GM19035 (cell line): ENCODE data around the gene TXNRD1.

Source experiments
- ATAC-seq: cut with Tn5 transposase; IDR thresholded peaks from one replicate; pipeline ENCODE4 v1.9.1; 2021; ENCODE audit not compliant: unreplicated experiment

TXNRD1 gene

GRCh38 chr12:104299842-104300481 lies 84.4 kb downstream of the TXNRD1 start:
- ATAC-seq: no peak

- ATAC-seq: peak; percentile 90
Measured at GRCh38 chr12:104303538-104304151, 88.1 kb downstream of the TXNRD1 start, which contains the start of gene EID3. TSS of gene EID3 (plus strand) at chr12:104303739. CDS start at chr12:104303935, 196 bp downstream.

GRCh38 chr12:104304261-104305009 lies 88.9 kb downstream of the TXNRD1 start:
- no peak for ATAC-seq

- no peak for ATAC-seq
Measured at GRCh38 chr12:104305349-104305748, 89.8 kb downstream of the TXNRD1 start.

- no peak for ATAC-seq
Measured at GRCh38 chr12:104306376-104306775, 90.8 kb downstream of the TXNRD1 start.

- no peak for ATAC-seq
Measured at GRCh38 chr12:104306943-104307654, 91.5 kb downstream of the TXNRD1 start.

GRCh38 chr12:104307655-104308000 lies 92.0 kb downstream of the TXNRD1 start:
- ATAC-seq: no peak

GRCh38 chr12:104309446-104309993 lies 93.9 kb downstream of the TXNRD1 start:
- ATAC-seq: no peak

GRCh38 chr12:104310751-104311633 lies 95.4 kb downstream of the TXNRD1 start:
- ATAC-seq: no peak

GRCh38 chr12:104312202-104312601 lies 96.6 kb downstream of the TXNRD1 start:
- ATAC-seq: no peak

- ATAC-seq: no peak
Measured at GRCh38 chr12:104312654-104313053, 97.1 kb downstream of the TXNRD1 start.

GRCh38 chr12:104313568-104314241 lies 98.1 kb downstream of the TXNRD1 start:
- ATAC-seq: no peak

- ATAC-seq: no peak
Measured at GRCh38 chr12:104314242-104314614, 98.6 kb downstream of the TXNRD1 start.

GRCh38 chr12:104315326-104316224 lies 100.0 kb downstream of the TXNRD1 start:
- ATAC-seq: no peak

GRCh38 chr12:104316936-104317335 lies 101.4 kb downstream of the TXNRD1 start:
- ATAC-seq: no peak

GRCh38 chr12:104317538-104318210 lies 102.1 kb downstream of the TXNRD1 start:
- ATAC-seq: no peak

- no peak for ATAC-seq
Measured at GRCh38 chr12:104319028-104319427, 103.4 kb downstream of the TXNRD1 start.
